Endothelial cell of umbilical vein (primary cell): ENCODE data around the gene SERPINA6. TPM values are rescaled to one million over a fixed set of nuclear protein-coding genes. Genes with fewer than 3 reads are reported as not detected.

Experiments used
- BruUV-seq: library from RNA; stranded (reverse); fragments of 400-500 nt; replicated peaks from 2 replicates; lab custom pipeline; 2021; lab: Mats Ljungman, UMichigan
- CTCF ChIA-PET: fragments of 300-600, 350-600 bp; sonication (Branson Sonifier 250); formaldehyde crosslinking; loops from one replicate; lab custom pipeline; 2021; ENCODE audit warnings: antibody characterized with exemption, inconsistent platforms; lab: Charles Lee
- POLR2A ChIA-PET: fragments of 300-600, 350-600 bp; sonication (Branson Sonifier 250); formaldehyde crosslinking; loops from one replicate; lab custom pipeline; 2021; ENCODE audit warnings: antibody characterized with exemption, inconsistent platforms; lab: Charles Lee
- DNase-seq: peaks from one replicate; pipeline ENCODE4 v3.0.0-alpha.2; 2011; ENCODE audit warnings: low read depth, low spot score
- FAIRE-seq: peaks from 2 replicates; lab custom pipeline; 2011; peaks lifted over from hg19 to GRCh38; lab: Jason Lieb, UNC
- H2AFZ ChIP-seq: 2 replicates; pipeline ENCODE4 v1.6.0; 2012; ENCODE audit warnings: low read depth, low read length, control low read depth, inconsistent platforms
- H3K27ac ChIP-seq: 2 replicates; pipeline ENCODE4 v1.5.1; 2011; ENCODE audit warnings: low read depth, mild to moderate bottlenecking, control low read depth, low read length, moderate library complexity; ENCODE audit not compliant: insufficient read depth
- H3K27me3 ChIP-seq, 2 experiments: 2 replicates each; pipeline versions ENCODE4 v1.6.0 to v1.6.1; 2011; ENCODE audit warnings: low read length in 2 of 2, mixed read lengths in 1 of 2; ENCODE audit not compliant: control insufficient read depth in 2 of 2, insufficient read depth in 2 of 2
- H3K36me3 ChIP-seq, 2 experiments: 2 replicates in 1 of 2; 3 replicates in 1 of 2; pipeline ENCODE4 v1.5.1; 2011; ENCODE audit warnings: low read length in 2 of 2, mild to moderate bottlenecking in 1 of 2, moderate library complexity in 1 of 2; ENCODE audit not compliant: control insufficient read depth in 2 of 2, insufficient read depth in 2 of 2; ENCODE audit errors: extremely low read depth in 1 of 2
- H3K4me1 ChIP-seq: 3 replicates; pipeline ENCODE4 v1.5.1; 2011; ENCODE audit warnings: mild to moderate bottlenecking, low read length; ENCODE audit not compliant: control insufficient read depth, insufficient read depth; ENCODE audit errors: extremely low read depth
- H3K4me2 ChIP-seq: 2 replicates; pipeline ENCODE4 v1.6.1; 2011; ENCODE audit warnings: low read length, control low read depth, mixed read lengths; ENCODE audit not compliant: insufficient read depth
- H3K4me3 ChIP-seq, 3 experiments: fragments of 200-600 bp in 1 of 3; sonication (generic), shearing (Covaris generic) in 1 of 3; replicated peaks in 1 of 3; 2 replicates each; pipeline ENCODE4 v1.5.1; 2011 to 2016; ENCODE audit warnings: control low read depth in 3 of 3, low read length in 3 of 3, mild to moderate bottlenecking in 2 of 3, inconsistent platforms in 1 of 3, low read depth in 1 of 3, moderate library complexity in 1 of 3; ENCODE audit not compliant: insufficient read depth in 1 of 3
- H3K79me2 ChIP-seq: 2 replicates; pipeline ENCODE4 v1.6.0; 2012; ENCODE audit warnings: low read length, inconsistent platforms; ENCODE audit not compliant: control insufficient read depth, insufficient read depth
- H3K9ac ChIP-seq: replicated peaks from 2 replicates; pipeline ENCODE3; 2011; ENCODE audit warnings: low read length, control low read depth; ENCODE audit not compliant: insufficient read depth; ENCODE audit errors: extremely low read depth
- H3K9me1 ChIP-seq: replicated peaks from 3 replicates; pipeline ENCODE4 v1.6.0; 2011; ENCODE audit warnings: mild to moderate bottlenecking, low read length; ENCODE audit not compliant: control insufficient read depth, insufficient read depth; ENCODE audit errors: extremely low read depth
- H3K9me3 ChIP-seq: replicated peaks from 2 replicates; pipeline ENCODE4 v1.5.1; 2012; ENCODE audit warnings: low read length, inconsistent platforms; ENCODE audit not compliant: control insufficient read depth, insufficient read depth
- H4K20me1 ChIP-seq: replicated peaks from 2 replicates; pipeline ENCODE3; 2011; ENCODE audit warnings: mild to moderate bottlenecking, low read length; ENCODE audit not compliant: control insufficient read depth, insufficient read depth; ENCODE audit errors: extremely low read depth
- EZH2 ChIP-seq: IDR thresholded peaks from 2 replicates; pipeline ENCODE4 v1.6.1; 2012; ENCODE audit warnings: borderline replicate concordance, low read depth, mild to moderate bottlenecking, moderate library complexity, low read length, inconsistent platforms; ENCODE audit not compliant: severe bottlenecking
- FOS ChIP-seq: IDR thresholded peaks from 2 replicates; pipeline ENCODE4 v1.6.1; 2011; ENCODE audit warnings: mild to moderate bottlenecking, low read length, moderate library complexity, borderline replicate concordance; ENCODE audit not compliant: insufficient read depth
- GATA2 ChIP-seq: IDR thresholded peaks from 2 replicates; pipeline ENCODE4 v1.7.0; 2011; ENCODE audit warnings: low read depth, mild to moderate bottlenecking, moderate library complexity, mixed read lengths, low read length; ENCODE audit not compliant: insufficient read length, insufficient read depth
- JUN ChIP-seq: IDR thresholded peaks from 2 replicates; pipeline ENCODE4 v1.6.1; 2011; ENCODE audit warnings: borderline replicate concordance, low read depth; ENCODE audit not compliant: insufficient read length, insufficient read depth
- MYC ChIP-seq: IDR thresholded peaks from one replicate; pipeline ENCODE4 v1.6.1; 2011; ENCODE audit warnings: mild to moderate bottlenecking, low read depth, low read length
- POLR2A ChIP-seq: IDR thresholded peaks from 2 replicates; pipeline ENCODE4 v1.6.1; 2012; ENCODE audit warnings: low read depth, mild to moderate bottlenecking, control low read depth, low read length
- POLR2AphosphoS5 ChIP-seq: IDR thresholded peaks from 2 replicates; pipeline ENCODE4 v1.6.1; 2012; ENCODE audit warnings: low read depth, mild to moderate bottlenecking, control low read depth, low read length, moderate library complexity; ENCODE audit not compliant: insufficient read depth
- dilution Hi-C: fragments of 300-500 bp; cut with MboI; formaldehyde crosslinking; loops from one replicate; pipeline ENCODE4 v1.15.0; 2019; ENCODE audit warnings: low sequenced_read_pairs; ENCODE audit not compliant: extremely low pct_ligation_motif_present
- intact Hi-C: fragments of 100-400 bp; cut with micrococcal nuclease; formaldehyde crosslinking; loops from one replicate; pipeline ENCODE4 v1.10.0; 2022
- polyA plus RNA-seq, 4 experiments: library from polyadenylated mRNA; depleted of rRNA in 3 of 4; stranded (reverse) in 3 of 4; unstranded in 1 of 4; fragments of >200 nt; gene quantifications; 2 replicates each; pipeline versions ENCODE4 v1.2.1 to v1.2.3, GENCODE V29; 2011 to 2012; ENCODE audit warnings: missing spikeins in 1 of 4
- total RNA-seq: library from RNA; stranded (reverse); gene quantifications from 2 replicates; pipeline ENCODE4 v1.2.3, GENCODE V29; 2021
- TF ChIP-seq, protein P1 (sequence below): IDR thresholded peaks from 2 replicates; pipeline ENCODE4 v1.6.1; 2011; ENCODE audit not compliant: insufficient read depth, insufficient read length
- TF ChIP-seq, protein P2 (sequence below), 2 donors: IDR thresholded peaks; 1 replicate in 1 of 2; 2 replicates in 1 of 2; pipeline ENCODE4 v1.5.1; 2011; ENCODE audit warnings: low read length in 2 of 2, mild to moderate bottlenecking in 2 of 2, moderate library complexity in 2 of 2, control low read depth in 1 of 2, inconsistent platforms in 1 of 2, low read depth in 1 of 2; ENCODE audit not compliant: insufficient read depth in 1 of 2; ENCODE audit errors: extremely low read depth in 1 of 2

Gene SERPINA6
- total and polyA plus RNA-seq, 2 donors (not counting 3 experiments of a cell fraction or from before 2014, with no cell fraction given) = not detected

DNA sequence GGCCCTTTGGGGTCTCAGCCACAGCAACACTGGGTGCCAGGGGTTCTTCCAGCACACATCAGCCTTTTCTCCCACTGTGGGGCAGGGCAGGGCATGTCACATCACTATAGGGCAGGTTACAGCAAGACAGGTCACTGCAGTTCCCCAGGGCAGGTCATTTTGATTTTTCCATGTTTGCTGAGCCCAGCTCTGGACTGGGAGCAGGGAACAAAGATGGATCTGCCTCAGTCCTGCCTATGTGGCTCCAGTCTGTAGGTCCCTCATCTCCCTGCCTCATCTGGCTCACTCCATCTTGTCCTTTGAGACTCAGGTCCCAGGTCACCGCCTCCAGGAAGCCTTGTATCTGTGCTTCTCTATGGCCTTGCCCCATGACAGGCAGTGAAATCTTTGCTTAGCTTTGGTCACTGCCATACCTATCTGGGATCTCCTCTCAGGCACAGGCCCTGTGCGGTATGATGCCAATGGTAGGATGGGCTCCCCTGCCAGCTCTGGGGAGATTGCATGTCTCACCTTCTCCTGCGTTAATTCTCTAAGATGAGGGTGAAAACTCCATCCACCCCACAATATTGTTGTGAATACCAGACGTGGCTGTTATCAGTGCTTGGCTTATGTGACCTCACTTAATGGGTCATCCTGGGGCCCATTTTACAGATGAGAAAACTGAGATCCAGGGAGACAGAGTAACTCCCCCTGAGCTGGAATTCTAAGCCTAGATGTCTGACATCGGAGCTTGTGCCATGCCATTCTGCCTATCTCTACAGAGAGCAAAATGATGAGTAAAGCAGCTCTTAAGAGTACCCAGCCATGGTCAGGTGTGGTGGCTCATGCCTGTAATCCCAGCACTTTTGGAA is 1.5 kb downstream of the SERPINA6 start:
- Histone ChIP-seq H3K9me3 (no peaks in the 10 kb centered on the region), H3K36me3 (no peaks in the 10 kb centered on the region), H2AFZ (no peak overlapping the region), H3K9me1 (no peaks in the 10 kb centered on the region), H3K4me1 (no peaks in the 10 kb centered on the region), H3K27ac (no peak overlapping the region), H3K9ac (no peak overlapping the region), H3K79me2 (no peaks in the 10 kb centered on the region), H4K20me1 (no peaks in the 10 kb centered on the region), H3K4me3 (no peak overlapping the region), H3K27me3 (no peaks in the 10 kb centered on the region), H3K4me2 (no peak overlapping the region)
- ChIA-PET POLR2A (no interaction called here), CTCF (no interaction called here)
- DNase-seq (no peak), FAIRE-seq (no peak)
- intact Hi-C loops (no loop called here), dilution Hi-C loops (no loop called here)
- BruUV-seq = no TSS peak
- no peak for TF ChIP-seq GATA2
- no peak for TF ChIP-seq EZH2
- no peak for TF ChIP-seq POLR2A
- no peak for TF ChIP-seq MYC
- TF ChIP-seq FOS = no peak
- TF ChIP-seq POLR2AphosphoS5 = no peak
- TF ChIP-seq, protein P1, sequence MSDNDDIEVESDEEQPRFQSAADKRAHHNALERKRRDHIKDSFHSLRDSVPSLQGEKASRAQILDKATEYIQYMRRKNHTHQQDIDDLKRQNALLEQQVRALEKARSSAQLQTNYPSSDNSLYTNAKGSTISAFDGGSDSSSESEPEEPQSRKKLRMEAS = no peak
- TF ChIP-seq JUN = no peak
- TF ChIP-seq, protein P2, sequence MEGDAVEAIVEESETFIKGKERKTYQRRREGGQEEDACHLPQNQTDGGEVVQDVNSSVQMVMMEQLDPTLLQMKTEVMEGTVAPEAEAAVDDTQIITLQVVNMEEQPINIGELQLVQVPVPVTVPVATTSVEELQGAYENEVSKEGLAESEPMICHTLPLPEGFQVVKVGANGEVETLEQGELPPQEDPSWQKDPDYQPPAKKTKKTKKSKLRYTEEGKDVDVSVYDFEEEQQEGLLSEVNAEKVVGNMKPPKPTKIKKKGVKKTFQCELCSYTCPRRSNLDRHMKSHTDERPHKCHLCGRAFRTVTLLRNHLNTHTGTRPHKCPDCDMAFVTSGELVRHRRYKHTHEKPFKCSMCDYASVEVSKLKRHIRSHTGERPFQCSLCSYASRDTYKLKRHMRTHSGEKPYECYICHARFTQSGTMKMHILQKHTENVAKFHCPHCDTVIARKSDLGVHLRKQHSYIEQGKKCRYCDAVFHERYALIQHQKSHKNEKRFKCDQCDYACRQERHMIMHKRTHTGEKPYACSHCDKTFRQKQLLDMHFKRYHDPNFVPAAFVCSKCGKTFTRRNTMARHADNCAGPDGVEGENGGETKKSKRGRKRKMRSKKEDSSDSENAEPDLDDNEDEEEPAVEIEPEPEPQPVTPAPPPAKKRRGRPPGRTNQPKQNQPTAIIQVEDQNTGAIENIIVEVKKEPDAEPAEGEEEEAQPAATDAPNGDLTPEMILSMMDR (IDR thresholded peaks at IDR 0.05; ENCODE audit: extremely low read depth in 1 of 2, insufficient read depth in 1 of 2, low read depth in 1 of 2, low read length in 2 of 2) = no peak
